Ishikawa (cell line): Measurements from ENCODE around the gene TMEM59L.

Experiments
- CEBPB ChIP-seq: IDR thresholded peaks from 2 replicates; pipeline ENCODE4 v1.6.1; 2012
- CREB1 ChIP-seq: IDR thresholded peaks from 2 replicates; pipeline ENCODE4 v1.6.1; 2012; ENCODE audit warnings: low read depth
- EGR1 ChIP-seq: IDR thresholded peaks from 2 replicates; pipeline ENCODE4 v1.6.1; 2012
- EP300 ChIP-seq: IDR thresholded peaks from 2 replicates; pipeline ENCODE4 v1.6.1; 2012; ENCODE audit warnings: borderline replicate concordance
- FOXM1 ChIP-seq: IDR thresholded peaks from 2 replicates; pipeline ENCODE4 v1.6.1; 2012; ENCODE audit warnings: low read depth, borderline replicate concordance
- NFIC ChIP-seq: IDR thresholded peaks from 2 replicates; pipeline ENCODE4 v1.6.1; 2012
- RAD21 ChIP-seq: IDR thresholded peaks from 2 replicates; pipeline ENCODE4 v1.6.1; 2012; ENCODE audit warnings: low read depth
- TAF1 ChIP-seq: IDR thresholded peaks from 2 replicates; pipeline ENCODE4 v1.6.1; 2012; ENCODE audit warnings: low read depth, mild to moderate bottlenecking
- TCF12 ChIP-seq: IDR thresholded peaks from 2 replicates; pipeline ENCODE4 v1.6.1; 2012; ENCODE audit warnings: low read depth
- TEAD4 ChIP-seq: IDR thresholded peaks from 2 replicates; pipeline ENCODE4 v1.6.1; 2012
- YY1 ChIP-seq: IDR thresholded peaks from 2 replicates; pipeline ENCODE4 v1.6.1; 2012; ENCODE audit warnings: low read depth
- ZBTB7A ChIP-seq: IDR thresholded peaks from 2 replicates; pipeline ENCODE4 v1.6.1; 2012; ENCODE audit warnings: low read depth
- TF ChIP-seq, protein P1 (sequence below): IDR thresholded peaks from 2 replicates; pipeline ENCODE4 v1.6.1; 2012
- TF ChIP-seq, protein P2 (sequence below): IDR thresholded peaks from 2 replicates; pipeline ENCODE4 v1.6.1; 2012; ENCODE audit warnings: low read depth, mild to moderate bottlenecking
- TF ChIP-seq, protein P3 (sequence below): IDR thresholded peaks from 2 replicates; pipeline ENCODE4 v1.6.1; 2012

TMEM59L gene

DNA sequence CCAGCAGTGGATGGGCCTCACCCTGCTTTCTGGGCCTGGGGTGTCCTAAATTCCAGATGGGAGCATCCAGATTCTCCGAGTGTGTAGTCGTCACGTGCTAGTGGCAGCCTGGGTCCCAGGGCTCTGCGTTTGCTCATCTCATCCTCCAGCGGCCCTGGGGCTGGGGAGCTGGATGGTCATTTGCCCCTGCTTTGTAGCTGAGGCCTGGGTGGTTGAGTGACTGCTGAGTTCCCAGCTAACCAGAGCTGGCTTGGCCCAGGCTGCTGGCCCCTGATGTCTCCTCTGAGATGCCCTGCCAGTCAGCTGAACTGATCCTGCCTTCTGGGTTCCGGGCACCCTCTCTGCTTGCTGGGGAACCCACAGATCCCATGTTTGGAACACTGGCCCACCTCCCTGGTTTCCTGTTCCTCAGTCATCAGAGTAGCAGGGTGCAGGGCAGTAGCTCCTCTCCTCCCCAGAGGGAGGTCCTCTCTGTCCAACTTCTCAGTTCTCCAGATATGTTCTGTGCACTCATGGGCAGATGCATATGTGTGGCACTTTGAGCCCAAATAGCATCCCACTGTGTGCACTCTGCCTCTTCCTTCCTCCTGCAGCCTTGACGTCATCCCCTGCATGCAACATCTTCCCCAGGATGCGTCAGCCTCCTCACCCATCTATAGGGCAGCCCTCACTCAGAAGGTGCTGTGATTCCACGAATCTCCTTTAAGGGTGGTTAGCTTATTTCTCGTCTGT is 48.4 kb downstream of the TMEM59L start:
- TF ChIP-seq, protein P1, sequence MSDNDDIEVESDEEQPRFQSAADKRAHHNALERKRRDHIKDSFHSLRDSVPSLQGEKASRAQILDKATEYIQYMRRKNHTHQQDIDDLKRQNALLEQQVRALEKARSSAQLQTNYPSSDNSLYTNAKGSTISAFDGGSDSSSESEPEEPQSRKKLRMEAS: no peak
- TF ChIP-seq TCF12 (no peak), CREB1 (no peak), TAF1 (no peak), YY1 (no peak)
- TF ChIP-seq, protein P2, sequence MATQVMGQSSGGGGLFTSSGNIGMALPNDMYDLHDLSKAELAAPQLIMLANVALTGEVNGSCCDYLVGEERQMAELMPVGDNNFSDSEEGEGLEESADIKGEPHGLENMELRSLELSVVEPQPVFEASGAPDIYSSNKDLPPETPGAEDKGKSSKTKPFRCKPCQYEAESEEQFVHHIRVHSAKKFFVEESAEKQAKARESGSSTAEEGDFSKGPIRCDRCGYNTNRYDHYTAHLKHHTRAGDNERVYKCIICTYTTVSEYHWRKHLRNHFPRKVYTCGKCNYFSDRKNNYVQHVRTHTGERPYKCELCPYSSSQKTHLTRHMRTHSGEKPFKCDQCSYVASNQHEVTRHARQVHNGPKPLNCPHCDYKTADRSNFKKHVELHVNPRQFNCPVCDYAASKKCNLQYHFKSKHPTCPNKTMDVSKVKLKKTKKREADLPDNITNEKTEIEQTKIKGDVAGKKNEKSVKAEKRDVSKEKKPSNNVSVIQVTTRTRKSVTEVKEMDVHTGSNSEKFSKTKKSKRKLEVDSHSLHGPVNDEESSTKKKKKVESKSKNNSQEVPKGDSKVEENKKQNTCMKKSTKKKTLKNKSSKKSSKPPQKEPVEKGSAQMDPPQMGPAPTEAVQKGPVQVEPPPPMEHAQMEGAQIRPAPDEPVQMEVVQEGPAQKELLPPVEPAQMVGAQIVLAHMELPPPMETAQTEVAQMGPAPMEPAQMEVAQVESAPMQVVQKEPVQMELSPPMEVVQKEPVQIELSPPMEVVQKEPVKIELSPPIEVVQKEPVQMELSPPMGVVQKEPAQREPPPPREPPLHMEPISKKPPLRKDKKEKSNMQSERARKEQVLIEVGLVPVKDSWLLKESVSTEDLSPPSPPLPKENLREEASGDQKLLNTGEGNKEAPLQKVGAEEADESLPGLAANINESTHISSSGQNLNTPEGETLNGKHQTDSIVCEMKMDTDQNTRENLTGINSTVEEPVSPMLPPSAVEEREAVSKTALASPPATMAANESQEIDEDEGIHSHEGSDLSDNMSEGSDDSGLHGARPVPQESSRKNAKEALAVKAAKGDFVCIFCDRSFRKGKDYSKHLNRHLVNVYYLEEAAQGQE: no peak

DNA sequence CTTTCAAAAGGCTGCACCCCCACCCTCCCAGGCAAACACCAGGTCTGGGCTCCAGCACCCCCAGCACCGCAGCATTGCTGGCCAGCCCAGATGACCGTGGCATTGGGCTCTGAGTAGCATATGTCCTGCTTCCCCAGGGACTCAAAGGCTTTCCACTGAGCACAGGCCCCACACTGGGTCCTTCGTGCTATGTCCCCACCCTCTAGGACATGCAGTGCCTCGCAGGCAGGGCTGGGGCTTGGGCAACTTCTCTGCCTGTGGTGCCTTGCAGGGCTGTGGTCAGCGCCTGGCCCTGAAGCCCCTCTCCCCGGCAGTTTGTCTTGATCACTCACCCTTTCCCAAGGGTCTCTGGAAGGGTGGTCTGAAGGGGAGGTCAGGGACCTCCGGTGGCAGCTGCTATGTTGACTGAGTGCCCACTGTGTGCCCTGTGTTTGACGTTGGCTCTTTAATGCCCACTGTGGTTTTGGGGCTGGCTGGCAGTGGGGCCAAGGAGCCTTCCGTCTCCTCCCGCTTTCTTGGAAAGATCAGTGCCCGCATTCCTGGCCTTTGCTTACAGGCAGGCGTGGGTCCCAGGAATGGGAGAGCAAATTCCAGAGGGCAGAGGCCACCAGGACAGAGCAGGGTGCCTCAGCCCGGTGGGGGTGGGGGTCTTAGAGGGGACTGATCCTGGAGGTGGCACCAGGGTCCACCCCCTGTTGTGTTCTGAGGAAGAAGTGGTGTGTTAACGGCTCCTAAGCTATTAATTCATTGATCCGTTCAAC is 50.5 kb downstream of the TMEM59L start:
- TF ChIP-seq, protein P1: no peak
- peak; percentile 50 for TF ChIP-seq TEAD4

DNA sequence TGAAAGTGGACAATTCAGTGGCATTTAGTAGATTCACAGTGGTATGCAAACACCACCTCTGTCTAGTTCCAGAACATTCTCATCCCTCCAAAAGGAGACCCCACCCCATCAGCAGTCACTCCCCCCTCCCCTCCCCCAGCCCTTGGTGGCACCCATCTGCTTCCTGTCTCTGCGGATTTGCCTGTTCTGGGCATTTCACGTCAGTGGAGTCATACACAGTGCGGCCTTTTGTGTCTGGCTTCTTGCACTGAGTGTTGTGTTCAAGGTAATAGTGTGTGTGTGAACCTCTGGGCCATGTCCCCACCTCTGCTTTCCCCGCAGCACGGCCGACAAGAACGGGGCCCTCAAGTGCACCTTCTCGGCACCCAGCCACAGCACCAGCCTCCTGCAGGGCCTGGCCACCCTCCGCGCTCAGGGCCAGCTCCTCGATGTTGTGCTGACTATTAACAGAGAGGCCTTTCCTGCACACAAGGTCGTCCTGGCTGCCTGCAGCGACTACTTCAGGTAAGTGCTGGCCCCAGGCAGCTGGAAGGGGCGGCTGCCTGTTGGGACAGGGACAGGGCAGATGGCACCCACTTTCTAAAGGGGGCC is 51.4 kb downstream of the TMEM59L start:
- TF ChIP-seq FOXM1 (no peak), EGR1 (no peak), CEBPB (no peak), TCF12 (no peak), RAD21 (no peak), YY1 (no peak), TEAD4 (no peak), EP300 (no peak), CREB1 (no peak), TAF1 (no peak), NFIC (no peak), ZBTB7A (no peak)
- TF ChIP-seq, protein P1: no peak
- TF ChIP-seq, protein P2: no peak
- TF ChIP-seq, protein P3, sequence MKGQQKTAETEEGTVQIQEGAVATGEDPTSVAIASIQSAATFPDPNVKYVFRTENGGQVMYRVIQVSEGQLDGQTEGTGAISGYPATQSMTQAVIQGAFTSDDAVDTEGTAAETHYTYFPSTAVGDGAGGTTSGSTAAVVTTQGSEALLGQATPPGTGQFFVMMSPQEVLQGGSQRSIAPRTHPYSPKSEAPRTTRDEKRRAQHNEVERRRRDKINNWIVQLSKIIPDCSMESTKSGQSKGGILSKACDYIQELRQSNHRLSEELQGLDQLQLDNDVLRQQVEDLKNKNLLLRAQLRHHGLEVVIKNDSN: no peak

DNA sequence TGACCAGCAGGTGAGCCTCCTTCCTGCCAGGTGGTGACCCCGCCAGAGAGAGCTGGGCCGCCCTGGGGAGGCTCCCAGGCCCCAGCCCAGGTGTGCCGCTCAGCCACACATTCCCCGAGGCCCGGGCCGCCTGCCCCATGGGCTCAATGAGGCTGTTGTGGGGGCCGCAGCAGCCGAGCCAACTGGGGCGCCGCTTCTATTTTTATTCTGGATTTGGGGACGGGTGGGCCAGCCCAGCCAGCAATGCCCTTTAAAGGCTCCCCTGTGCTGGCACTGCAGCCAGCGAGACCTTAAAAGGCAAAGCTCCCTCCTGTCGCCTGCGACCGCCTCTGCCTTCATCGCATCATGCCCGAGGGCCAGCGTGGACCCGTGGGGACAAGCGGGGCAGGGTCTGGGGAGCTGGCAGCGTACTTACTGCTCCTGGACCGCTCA is 53.1 kb downstream of the TMEM59L start:
- TF ChIP-seq CREB1: no peak
- TF ChIP-seq, protein P1: no peak
- TF ChIP-seq, protein P3: no peak
- TF ChIP-seq EGR1: no peak

DNA sequence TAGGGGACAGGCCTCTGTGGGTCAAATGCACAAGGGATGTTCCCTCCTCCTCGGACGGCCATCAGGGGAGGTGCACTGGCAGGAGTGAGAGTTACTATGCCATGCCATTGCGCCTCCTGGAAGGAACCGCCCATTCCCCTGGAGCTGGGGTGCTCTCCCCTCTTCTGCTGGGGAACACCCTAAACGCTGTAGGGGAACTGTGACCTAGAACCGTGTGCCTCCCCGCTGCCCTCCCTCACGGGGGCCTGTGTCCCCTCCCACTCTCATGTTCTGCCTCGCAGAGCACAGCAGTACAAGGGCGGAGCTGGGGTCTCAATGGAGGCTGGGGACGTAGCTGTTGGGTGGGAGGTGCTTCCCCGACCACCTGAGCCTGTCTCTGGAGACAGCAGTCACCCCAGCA is 53.6 kb downstream of the TMEM59L start:
- TF ChIP-seq NFIC: no peak
- TF ChIP-seq ZBTB7A: peak; percentile 60; the same call in 1 of the 2 replicates

DNA sequence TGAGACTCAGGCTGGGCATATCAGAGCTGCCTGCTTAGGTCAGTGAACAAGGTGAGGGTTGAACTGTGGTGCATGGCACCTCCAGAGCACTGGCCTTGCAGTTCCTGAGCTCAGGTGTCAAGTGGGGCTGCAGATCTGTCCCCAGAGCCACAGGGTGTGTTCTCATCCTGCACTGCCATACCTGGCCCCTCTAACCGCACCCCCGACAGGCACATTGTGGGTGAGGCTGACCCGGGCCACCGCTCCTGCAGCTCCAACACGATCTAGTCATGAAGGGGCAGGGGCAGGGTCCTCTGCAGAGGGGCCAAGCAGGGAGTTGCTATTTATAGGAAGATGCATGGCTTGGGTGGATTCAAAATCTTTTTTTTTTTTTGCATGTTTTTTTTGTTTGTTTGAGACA is 54.1 kb downstream of the TMEM59L start:
- TF ChIP-seq ZBTB7A: peak; percentile 18; the same call in 1 of the 2 replicates
- TF ChIP-seq, protein P2: no peak
